PC-3 (cell line): ENCODE measurements around the gene EPB41.

Experiments
- CTCF ChIP-seq: fragments of 300-600 bp; sonication (generic); conservative IDR thresholded peaks from 2 replicates; pipeline ENCODE4 v1.5.1; 2017; ENCODE audit warnings: antibody characterized with exemption, low read depth, mild to moderate bottlenecking, low read length
- EZH2 ChIP-seq: fragments of 300-600 bp; sonication (generic); IDR thresholded peaks from one replicate; pipeline ENCODE4 v1.6.1; 2017; ENCODE audit warnings: antibody characterized with exemption, mild to moderate bottlenecking, low read length; ENCODE audit not compliant: unreplicated experiment

DNA sequence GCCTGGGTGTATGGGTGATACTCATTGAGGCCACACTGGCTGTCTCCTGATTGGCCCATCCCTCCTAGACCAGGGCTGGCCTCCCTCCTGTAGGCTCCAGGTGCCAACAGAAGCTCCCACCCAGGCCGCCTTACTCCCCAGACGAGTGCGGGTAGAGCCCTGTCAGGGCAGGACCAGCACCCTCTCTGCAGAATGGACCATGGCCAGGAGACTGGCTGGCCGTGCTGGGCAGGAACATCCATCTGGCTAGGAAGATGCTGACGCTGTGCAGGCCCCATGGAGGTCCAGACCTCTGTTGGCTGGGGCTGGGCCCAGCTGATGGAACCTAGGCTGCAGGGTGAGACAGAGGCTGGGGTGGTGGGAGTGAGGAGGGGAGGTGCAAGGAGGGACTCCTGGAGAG, 25.0 kb upstream of the EPB41 start:
- TF ChIP-seq EZH2, result no peak
- TF ChIP-seq CTCF, result no peak
